ENCODE measurements around the gene STAT6.
"Not testable (repeated sequence)": the region's sequence is repeated elsewhere in the genome, so short reads cannot be mapped to it uniquely, and the experiment has no call there.

STAT6 gene

GRCh38 chr12:57127101-57127725 is 16.1 kb upstream of the STAT6 start:
- no peaks in the 10 kb centered on the region for H3K9me3 ChIP-seq (ENCODE audit: control insufficient read depth in 5 of 5, low read length in 5 of 5)
- peaks cover 0 to 3% (median 0%) of the 10 kb centered on the region in 5 donors for H3K36me3 ChIP-seq (ENCODE audit: control insufficient read depth in 5 of 5, insufficient read depth in 5 of 5, low read length in 5 of 5)
- peak overlapping the region; percentile 99 for H3K27ac ChIP-seq (ENCODE audit: low read depth, low read length)
- H3K4me3 ChIP-seq (ENCODE audit: low read depth in 1 of 5, low read length in 5 of 5), result peak overlapping the region; percentile 64 to 89 (median 77)
- H3K4me1 ChIP-seq (ENCODE audit: control insufficient read depth in 5 of 5, insufficient read depth in 5 of 5, low read length in 5 of 5), result peaks cover 15 to 52% (median 38%) of the 10 kb centered on the region in 5 donors
- no peaks in the 10 kb centered on the region for H3K27me3 ChIP-seq (ENCODE audit: control insufficient read depth in 5 of 5, insufficient read depth in 4 of 5, low read length in 5 of 5)
- peak overlapping the region; percentile 26 to 93 (median 56) for H3K9ac ChIP-seq (ENCODE audit: low read length in 5 of 5)

DNA sequence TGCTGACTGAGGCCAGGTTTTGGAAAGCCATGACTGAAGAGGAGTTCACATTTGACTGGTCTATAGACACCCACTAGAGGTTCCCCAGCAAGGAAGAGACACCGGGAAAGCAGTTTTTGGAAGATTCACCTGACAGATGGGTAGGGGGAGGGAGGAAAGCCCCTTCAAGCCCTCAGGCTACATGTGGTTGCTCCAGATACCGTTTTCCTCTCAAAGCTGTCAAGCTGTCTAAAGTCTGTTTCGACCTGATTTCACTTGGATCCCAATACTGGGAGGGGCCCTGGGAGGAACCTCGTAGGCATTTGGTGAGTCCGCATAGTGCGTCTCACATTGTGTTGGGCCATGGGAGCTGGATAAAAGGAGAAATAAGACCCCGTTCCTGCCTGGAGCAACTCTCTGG is 15.4 kb upstream of the STAT6 start:
- no peaks in the 10 kb centered on the region for H3K27me3 ChIP-seq (ENCODE audit: control insufficient read depth in 5 of 5, insufficient read depth in 4 of 5, low read length in 5 of 5)
- peak overlapping the region in 4 of 5 donors; percentile 13 to 93 (median 59) for H3K9ac ChIP-seq (ENCODE audit: low read length in 5 of 5)
- no peaks in the 10 kb centered on the region for H3K9me3 ChIP-seq (ENCODE audit: control insufficient read depth in 5 of 5, low read length in 5 of 5)
- no peaks in the 10 kb centered on the region for H3K36me3 ChIP-seq (ENCODE audit: control insufficient read depth in 5 of 5, insufficient read depth in 5 of 5, low read length in 5 of 5)
- H3K4me3 ChIP-seq (ENCODE audit: low read depth in 1 of 5, low read length in 5 of 5), result peak overlapping the region; percentile 64 to 89 (median 77)
- peaks cover 9 to 45% (median 31%) of the 10 kb centered on the region in 5 donors for H3K4me1 ChIP-seq (ENCODE audit: control insufficient read depth in 5 of 5, insufficient read depth in 5 of 5, low read length in 5 of 5)
- peak overlapping the region; percentile 99 for H3K27ac ChIP-seq (ENCODE audit: low read depth, low read length)

- Histone ChIP-seq H3K9ac (ENCODE audit: low read length in 5 of 5) (no peak overlapping the region), H3K4me1 (ENCODE audit: control insufficient read depth in 5 of 5, insufficient read depth in 5 of 5, low read length in 5 of 5) (peaks cover 7 to 40% (median 26%) of the 10 kb centered on the region in 5 donors), H3K27ac (ENCODE audit: low read depth, low read length) (no peak overlapping the region)
Measured at GRCh38 chr12:57126061-57126460, 14.9 kb upstream of the STAT6 start.

DNA sequence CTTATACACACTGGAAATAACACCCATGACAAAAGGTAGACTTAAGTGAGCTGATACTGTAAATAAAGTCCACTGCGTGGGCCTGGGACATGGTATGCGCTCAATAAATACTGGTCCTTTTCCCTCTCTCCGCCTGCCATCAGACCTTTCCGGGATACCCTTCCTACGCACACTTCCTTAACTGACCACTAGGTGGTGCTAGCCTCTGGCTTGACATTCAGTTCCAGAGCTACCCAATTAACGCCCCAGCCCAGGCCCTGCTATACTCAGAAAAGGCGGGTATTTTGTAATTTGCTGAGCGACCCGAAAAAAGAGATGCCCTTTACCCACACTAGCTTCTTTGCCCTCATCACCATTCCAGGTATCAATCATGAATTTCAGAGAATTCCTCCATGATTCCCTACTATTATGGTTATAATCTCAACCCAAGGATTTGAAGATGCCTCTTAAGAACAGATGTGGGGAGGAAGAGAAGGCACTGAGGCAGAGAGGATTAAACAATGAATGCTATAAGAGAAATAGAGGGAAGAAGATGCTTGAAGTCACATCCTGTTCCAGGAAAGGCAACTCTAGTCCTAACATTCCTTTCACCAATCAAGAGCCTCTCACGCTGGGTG is 13.2 kb upstream of the STAT6 start:
- H3K4me1 ChIP-seq (ENCODE audit: control insufficient read depth in 5 of 5, insufficient read depth in 5 of 5, low read length in 5 of 5), result peaks cover 2 to 24% (median 12%) of the 10 kb centered on the region in 5 donors
- H3K27me3 ChIP-seq (ENCODE audit: control insufficient read depth in 5 of 5, insufficient read depth in 4 of 5, low read length in 5 of 5), result no peaks in the 10 kb centered on the region
- H3K27ac ChIP-seq (ENCODE audit: low read depth, low read length), result peak overlapping the region; percentile 21
- peak overlapping the region in 1 of 5 donors; percentile 2 for H3K9ac ChIP-seq (ENCODE audit: low read length in 5 of 5)
- no peak overlapping the region for H3K4me3 ChIP-seq (ENCODE audit: low read depth in 1 of 5, low read length in 5 of 5)
- no peaks in the 10 kb centered on the region for H3K36me3 ChIP-seq (ENCODE audit: control insufficient read depth in 5 of 5, insufficient read depth in 5 of 5, low read length in 5 of 5)
- no peaks in the 10 kb centered on the region for H3K9me3 ChIP-seq (ENCODE audit: control insufficient read depth in 5 of 5, low read length in 5 of 5)

More at GRCh38 chr12:57126061-57126460, 14.9 kb upstream of the STAT6 start:
- no peak overlapping the region for H3K4me3 ChIP-seq (ENCODE audit: low read depth in 1 of 5, low read length in 5 of 5)
- H3K9me3 ChIP-seq (ENCODE audit: control insufficient read depth in 5 of 5, low read length in 5 of 5), result no peaks in the 10 kb centered on the region
- H3K36me3 ChIP-seq (ENCODE audit: control insufficient read depth in 5 of 5, insufficient read depth in 5 of 5, low read length in 5 of 5), result no peaks in the 10 kb centered on the region
- no peaks in the 10 kb centered on the region for H3K27me3 ChIP-seq (ENCODE audit: control insufficient read depth in 5 of 5, insufficient read depth in 4 of 5, low read length in 5 of 5)

DNA sequence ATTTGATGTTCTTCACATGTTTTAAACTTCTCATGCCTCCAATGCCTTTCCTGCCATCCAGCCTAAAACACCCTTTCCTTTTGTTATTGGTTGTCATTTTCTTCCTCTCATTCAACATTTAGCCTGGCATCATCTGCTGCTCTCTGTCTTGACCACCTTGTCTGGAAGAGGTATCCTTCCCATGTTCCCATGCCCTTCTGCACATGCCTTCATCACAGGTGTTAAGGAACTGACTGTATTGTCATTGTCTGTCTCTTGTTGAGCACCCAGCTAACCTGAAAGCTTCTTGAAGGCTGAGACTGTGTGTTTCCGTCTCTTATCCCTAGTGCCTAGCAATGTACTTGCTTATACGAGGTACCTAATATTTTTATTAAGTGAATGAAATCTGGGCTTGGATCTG is 12.7 kb upstream of the STAT6 start:
- Histone ChIP-seq H3K36me3 (ENCODE audit: control insufficient read depth in 5 of 5, insufficient read depth in 5 of 5, low read length in 5 of 5) (no peaks in the 10 kb centered on the region), H3K4me1 (ENCODE audit: control insufficient read depth in 5 of 5, insufficient read depth in 5 of 5, low read length in 5 of 5) (peaks cover 2 to 24% (median 15%) of the 10 kb centered on the region in 5 donors), H3K27ac (ENCODE audit: low read depth, low read length) (no peak overlapping the region), H3K4me3 (ENCODE audit: low read depth in 1 of 5, low read length in 5 of 5) (no peak overlapping the region), H3K27me3 (ENCODE audit: control insufficient read depth in 5 of 5, insufficient read depth in 4 of 5, low read length in 5 of 5) (no peaks in the 10 kb centered on the region), H3K9ac (ENCODE audit: low read length in 5 of 5) (no peak overlapping the region), H3K9me3 (ENCODE audit: control insufficient read depth in 5 of 5, low read length in 5 of 5) (no peaks in the 10 kb centered on the region)

- H3K27ac ChIP-seq (ENCODE audit: low read depth, low read length); H3K4me3 ChIP-seq (ENCODE audit: low read depth in 1 of 5, low read length in 5 of 5); H3K9ac ChIP-seq (ENCODE audit: low read length in 5 of 5); H3K36me3 ChIP-seq (ENCODE audit: control insufficient read depth in 5 of 5, insufficient read depth in 5 of 5, low read length in 5 of 5); H3K27me3 ChIP-seq (ENCODE audit: control insufficient read depth in 5 of 5, insufficient read depth in 4 of 5, low read length in 5 of 5); H3K9me3 ChIP-seq (ENCODE audit: control insufficient read depth in 5 of 5, low read length in 5 of 5): not testable (repeated sequence)
- peaks cover 0 to 12% (median 2%) of the 10 kb centered on the region in 5 donors for H3K4me1 ChIP-seq (ENCODE audit: control insufficient read depth in 5 of 5, insufficient read depth in 5 of 5, low read length in 5 of 5)
Measured at GRCh38 chr12:57120718-57121117, 9.6 kb upstream of the STAT6 start.

DNA sequence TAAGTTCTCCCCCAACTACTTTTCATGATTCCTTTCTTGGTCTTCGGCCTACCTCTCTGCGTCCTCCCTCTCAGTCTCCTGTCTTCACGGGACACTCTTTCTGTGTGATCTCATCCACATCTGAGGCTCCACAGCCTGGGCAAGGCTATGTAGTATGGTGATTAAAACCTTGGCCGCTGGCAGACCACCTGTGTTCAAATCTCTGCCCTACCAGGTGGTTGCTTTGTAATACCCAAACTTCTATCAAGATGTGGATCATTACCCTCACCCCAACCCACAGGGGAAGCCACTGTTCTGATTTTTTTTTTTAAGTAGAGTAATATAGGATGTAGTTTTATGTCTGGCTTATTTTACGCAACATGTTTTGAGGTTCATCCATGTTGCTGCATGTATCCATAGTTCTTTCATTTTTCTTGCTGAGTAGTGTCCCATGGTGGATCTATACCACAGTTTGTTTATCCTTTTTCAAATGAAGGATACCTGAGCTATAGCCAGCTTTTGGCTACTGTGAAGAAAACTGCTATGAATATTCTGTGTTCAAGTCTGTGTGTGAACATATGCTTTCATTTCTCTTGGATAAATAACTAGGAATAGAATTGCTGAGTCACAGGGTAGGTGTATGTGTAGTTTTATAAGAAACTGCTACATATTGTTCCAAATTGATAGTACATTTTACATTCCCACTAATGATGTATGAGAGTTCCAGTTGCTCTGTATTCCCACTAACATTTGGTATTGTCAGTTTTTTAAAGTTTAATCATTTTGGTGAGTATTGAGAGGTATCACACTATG is 8.3 kb upstream of the STAT6 start:
- Histone ChIP-seq H3K4me3 (ENCODE audit: low read depth in 1 of 5, low read length in 5 of 5) (no peak overlapping the region), H3K4me1 (ENCODE audit: control insufficient read depth in 5 of 5, insufficient read depth in 5 of 5, low read length in 5 of 5) (peaks cover 0 to 12% (median 2%) of the 10 kb centered on the region in 5 donors), H3K36me3 (ENCODE audit: control insufficient read depth in 5 of 5, insufficient read depth in 5 of 5, low read length in 5 of 5) (no peaks in the 10 kb centered on the region), H3K9me3 (ENCODE audit: control insufficient read depth in 5 of 5, low read length in 5 of 5) (no peaks in the 10 kb centered on the region), H3K27me3 (ENCODE audit: control insufficient read depth in 5 of 5, insufficient read depth in 4 of 5, low read length in 5 of 5) (no peaks in the 10 kb centered on the region), H3K9ac (ENCODE audit: low read length in 5 of 5) (no peak overlapping the region), H3K27ac (ENCODE audit: low read depth, low read length) (no peak overlapping the region)

DNA sequence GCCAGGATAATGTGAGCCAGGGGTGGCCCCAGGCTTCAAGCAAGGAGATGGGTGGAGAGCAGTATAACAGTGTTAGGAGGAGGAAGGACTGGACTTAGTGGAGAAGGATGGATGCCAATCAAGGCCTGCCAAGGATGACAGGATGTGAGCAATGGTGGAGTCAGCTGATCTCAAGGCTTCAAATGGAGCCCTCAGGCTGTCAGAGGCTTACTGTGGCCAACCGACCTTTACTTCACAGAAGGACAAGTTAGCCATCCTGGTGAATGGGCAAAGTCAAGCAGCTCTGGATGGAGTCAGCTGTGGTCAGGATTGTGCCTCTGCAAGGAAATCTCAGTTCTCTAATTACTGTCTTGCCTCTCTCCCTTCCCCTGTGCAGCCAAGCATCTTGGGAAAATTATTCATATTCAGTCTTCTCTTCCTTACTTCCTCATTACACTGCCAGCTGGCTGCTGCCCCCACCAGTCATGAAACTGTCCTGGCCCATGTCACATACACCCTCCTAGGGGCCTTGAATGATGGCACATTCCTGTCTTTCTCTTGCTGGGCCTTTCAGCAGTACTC is 7.6 kb upstream of the STAT6 start:
- Histone ChIP-seq H3K27me3 (ENCODE audit: control insufficient read depth in 5 of 5, insufficient read depth in 4 of 5, low read length in 5 of 5) (no peaks in the 10 kb centered on the region), H3K27ac (ENCODE audit: low read depth, low read length) (no peak overlapping the region), H3K9me3 (ENCODE audit: control insufficient read depth in 5 of 5, low read length in 5 of 5) (no peaks in the 10 kb centered on the region), H3K36me3 (ENCODE audit: control insufficient read depth in 5 of 5, insufficient read depth in 5 of 5, low read length in 5 of 5) (no peaks in the 10 kb centered on the region), H3K4me3 (ENCODE audit: low read depth in 1 of 5, low read length in 5 of 5) (no peak overlapping the region), H3K4me1 (ENCODE audit: control insufficient read depth in 5 of 5, insufficient read depth in 5 of 5, low read length in 5 of 5) (peaks cover 0 to 12% (median 2%) of the 10 kb centered on the region in 5 donors), H3K9ac (ENCODE audit: low read length in 5 of 5) (no peak overlapping the region)

- Histone ChIP-seq H3K27me3 (ENCODE audit: control insufficient read depth in 5 of 5, insufficient read depth in 4 of 5, low read length in 5 of 5) (no peaks in the 10 kb centered on the region), H3K36me3 (ENCODE audit: control insufficient read depth in 5 of 5, insufficient read depth in 5 of 5, low read length in 5 of 5) (no peaks in the 10 kb centered on the region), H3K4me3 (ENCODE audit: low read depth in 1 of 5, low read length in 5 of 5) (no peak overlapping the region), H3K9me3 (ENCODE audit: control insufficient read depth in 5 of 5, low read length in 5 of 5) (no peaks in the 10 kb centered on the region), H3K9ac (ENCODE audit: low read length in 5 of 5) (no peak overlapping the region), H3K27ac (ENCODE audit: low read depth, low read length) (no peak overlapping the region), H3K4me1 (ENCODE audit: control insufficient read depth in 5 of 5, insufficient read depth in 5 of 5, low read length in 5 of 5) (peaks cover 5 to 22% (median 10%) of the 10 kb centered on the region in 5 donors)
Measured at GRCh38 chr12:57116580-57117281, 5.6 kb upstream of the STAT6 start.
